WI38 (cell line): Measurements from ENCODE around the gene SPECC1.
"Not testable (repeated sequence)": the region's sequence is repeated elsewhere in the genome, so short reads cannot be mapped to it uniquely, and the experiment has no call there.

Source experiments
- H3K4me3 ChIP-seq: 2 replicates; pipeline ENCODE4 v1.5.1; 2011; ENCODE audit warnings: low read depth, mild to moderate bottlenecking, control low read depth, low read length
- CTCF ChIP-seq: IDR thresholded peaks from 2 replicates; pipeline ENCODE4 v1.5.1; 2012; ENCODE audit warnings: low read depth, mild to moderate bottlenecking, control low read depth, low read length

The SPECC1 gene

GRCh38 chr17:20009302-20010098 lies at the start of gene SPECC1:
Gene SPECC1, plus strand, starts transcription at chr17:20009359. Its CDS starts 87,293 bp downstream, at chr17:20096652.
- H3K4me3 ChIP-seq = peak within 1 kb of the TSS; percentile 71
- TF ChIP-seq CTCF = peak; percentile 86

GRCh38 chr17:19962954-19963353 lies 46.2 kb upstream of the SPECC1 start:
- H3K4me3 ChIP-seq = not testable (repeated sequence)

- TF ChIP-seq CTCF = no peak
- H3K4me3 ChIP-seq = no peak overlapping the region
Observed at GRCh38 chr17:19973156-19973555, 36.0 kb upstream of the SPECC1 start.

DNA sequence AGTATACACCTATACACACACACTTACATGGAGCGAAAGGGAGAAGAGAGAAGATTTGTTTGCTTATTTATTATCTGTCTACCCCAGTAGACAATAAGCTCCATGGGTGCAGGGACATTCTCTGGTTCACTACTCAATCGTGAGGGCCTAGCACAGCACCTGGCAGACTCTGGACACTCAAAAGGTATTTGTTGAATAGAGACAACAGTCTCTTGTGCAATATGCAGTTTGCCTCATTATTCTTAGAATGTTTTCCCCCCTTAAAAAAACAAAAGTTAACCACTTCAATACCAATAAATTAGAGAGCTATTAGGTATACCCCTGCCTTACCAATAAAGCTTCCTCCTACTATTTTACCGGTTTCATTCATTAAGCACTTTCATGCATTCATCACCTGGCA lies 33.6 kb upstream of the SPECC1 start:
- H3K4me3 ChIP-seq = no peak overlapping the region
- no peak for TF ChIP-seq CTCF

DNA sequence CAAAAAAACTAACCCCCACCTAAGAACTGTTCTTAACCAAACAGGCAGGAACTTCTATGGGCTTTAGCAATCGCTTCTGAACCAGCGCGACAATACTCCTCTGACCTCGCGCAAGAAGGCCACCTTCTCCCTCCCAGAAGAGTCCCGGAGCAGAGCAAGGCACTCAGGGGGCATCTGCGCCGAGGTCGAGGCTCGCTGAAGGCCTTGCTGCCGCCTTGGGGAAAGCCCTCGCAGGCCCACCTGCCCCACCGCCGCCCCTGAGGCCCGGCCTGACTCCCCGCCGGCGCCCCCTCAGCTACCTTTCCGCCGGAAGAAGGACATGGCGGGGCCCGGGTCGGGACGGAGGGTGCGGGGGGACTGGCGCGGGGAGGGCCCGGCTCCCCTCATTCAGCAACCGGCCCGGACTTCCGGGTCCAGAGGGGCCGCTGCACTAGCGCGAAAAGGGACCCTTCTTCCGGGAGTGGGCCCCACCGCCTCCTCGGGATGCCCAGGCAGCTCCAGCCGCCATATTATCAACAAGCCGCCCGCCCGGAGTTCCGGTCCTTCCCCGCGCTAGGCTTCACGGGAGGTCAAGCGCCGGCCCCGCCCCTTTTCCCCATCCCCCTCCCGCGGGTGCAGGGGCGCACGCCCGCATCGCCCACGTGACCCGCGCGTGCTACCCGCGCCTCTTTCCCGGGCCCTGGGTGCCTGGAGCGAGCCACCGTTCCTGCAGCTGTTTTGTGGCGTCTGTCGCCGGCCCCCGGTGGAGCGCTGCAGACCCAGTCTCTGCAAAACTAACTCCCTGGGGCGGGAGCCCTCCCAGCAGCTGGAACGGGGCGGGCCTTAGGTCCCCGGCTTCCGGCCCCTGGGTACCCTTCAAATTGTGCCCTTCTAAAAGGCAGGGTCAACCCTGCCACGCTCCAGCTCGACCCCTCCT lies 31.6 kb upstream of the SPECC1 start, which contains the start of gene AKAP10:
TSS of gene AKAP10 (minus strand) at position 536 of the 916 bp plus-strand sequence. CDS start at position 387, 149 bp downstream.
- TF ChIP-seq CTCF = no peak
- peak within 1 kb of the TSS; percentile 93 for H3K4me3 ChIP-seq

DNA sequence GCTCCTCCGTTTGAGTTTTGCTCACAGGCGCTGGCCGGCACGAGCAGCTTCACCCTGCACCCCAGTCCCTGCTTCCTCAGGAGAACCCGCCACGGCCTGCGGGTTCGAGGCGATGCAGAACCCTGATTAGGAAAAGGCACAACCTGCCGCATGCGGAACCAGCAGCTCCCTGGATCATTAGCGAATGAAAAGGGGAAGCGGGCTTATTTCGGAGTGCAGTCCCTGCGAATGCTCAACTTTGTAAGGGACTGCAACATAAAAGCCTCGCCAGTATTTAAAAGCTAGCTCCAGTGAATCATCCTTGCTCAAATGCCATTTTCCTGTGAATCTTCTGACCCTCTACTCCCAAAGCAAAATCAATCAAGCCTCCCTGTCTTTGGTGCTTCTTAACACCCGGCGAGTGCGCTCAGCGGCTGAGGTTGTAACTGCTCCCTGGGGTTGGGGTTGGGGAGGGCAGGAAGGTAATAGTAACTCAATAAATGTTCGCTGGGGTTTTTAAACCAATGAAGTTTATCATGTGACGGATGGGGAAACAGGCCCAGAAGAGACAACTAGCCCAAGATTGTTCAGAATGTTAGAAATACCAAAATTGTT lies 30.9 kb upstream of the SPECC1 start:
- no peak for TF ChIP-seq CTCF
- H3K4me3 ChIP-seq = peak overlapping the region; percentile 93

DNA sequence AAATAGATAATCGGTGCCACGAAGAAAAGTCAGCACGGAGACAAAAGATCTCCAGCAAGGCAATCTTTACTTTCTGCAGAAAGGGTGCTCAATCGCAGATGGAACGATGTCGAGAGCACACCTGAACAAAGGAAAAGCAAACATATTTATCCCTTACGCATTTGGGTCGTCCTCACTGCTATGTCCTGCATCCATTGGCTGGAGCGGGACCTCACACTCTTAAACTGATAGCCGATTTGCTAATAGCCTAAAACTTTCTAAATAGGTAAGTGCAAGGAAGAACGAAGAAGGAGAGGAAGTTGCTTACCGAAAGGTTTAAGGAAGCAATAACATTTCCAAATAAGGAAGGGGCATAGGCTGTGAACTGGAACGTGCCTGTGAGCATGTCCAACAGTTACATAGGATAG lies 30.4 kb upstream of the SPECC1 start:
- no peak overlapping the region for H3K4me3 ChIP-seq
- no peak for TF ChIP-seq CTCF
